ENCODE results near the gene NLRC3.

Gene NLRC3

GRCh38 chr16:3548445-3548844, 28.8 kb downstream of the NLRC3 start:
- DNase-seq (ENCODE audit: low spot score): no peak

GRCh38 chr16:3546986-3547682, 30.1 kb downstream of the NLRC3 start:
- DNase-seq (ENCODE audit: low spot score): no peak

- DNase-seq (ENCODE audit: low spot score): no peak
Observed at GRCh38 chr16:3542601-3543373, 34.4 kb downstream of the NLRC3 start.

GRCh38 chr16:3541527-3542155, 35.6 kb downstream of the NLRC3 start:
- DNase-seq (ENCODE audit: low spot score): no peak

DNA sequence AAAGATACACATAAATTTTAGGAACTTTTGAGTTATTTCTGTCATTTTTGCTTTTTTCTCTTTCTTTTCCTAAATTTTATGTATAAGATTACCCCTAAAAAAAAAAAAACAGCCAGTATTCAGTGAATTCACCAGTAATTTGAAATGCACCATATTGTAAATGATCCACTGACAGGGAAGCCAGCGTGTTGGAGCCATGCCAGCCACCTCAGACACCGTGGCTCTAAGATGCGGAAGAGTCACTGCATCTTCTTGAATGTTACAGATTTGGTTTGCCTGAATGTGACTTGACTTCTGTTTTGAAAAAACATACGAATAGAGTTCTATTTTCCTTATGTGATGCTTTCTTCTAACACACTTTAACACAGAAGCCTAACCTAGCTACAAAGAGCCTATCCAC, 39.0 kb downstream of the NLRC3 start:
- no peak for DNase-seq (ENCODE audit: low spot score)

DNA sequence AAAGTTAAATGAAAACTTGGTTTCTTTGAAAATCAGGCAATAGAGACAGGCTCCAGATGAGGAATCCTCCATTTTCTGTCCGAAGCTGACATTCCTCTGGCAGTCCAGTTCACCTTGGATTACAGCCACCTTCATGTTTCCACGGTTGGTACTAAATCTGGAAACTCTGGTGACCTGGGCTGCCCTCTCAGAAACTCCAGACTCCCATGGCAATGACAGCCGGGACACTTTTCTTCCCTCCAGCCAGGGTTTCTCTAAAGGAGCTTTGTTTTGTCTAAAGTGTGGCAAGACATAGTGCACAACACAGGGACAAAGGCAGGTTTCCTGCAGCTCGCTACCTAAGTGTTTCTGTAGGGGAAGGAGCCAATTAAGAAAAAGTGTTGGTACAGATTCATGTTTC, 40.4 kb downstream of the NLRC3 start:
- DNase-seq (ENCODE audit: low spot score): no peak

- no peak for DNase-seq (ENCODE audit: low spot score)
Observed at GRCh38 chr16:3536271-3536731, 40.9 kb downstream of the NLRC3 start.

DNA sequence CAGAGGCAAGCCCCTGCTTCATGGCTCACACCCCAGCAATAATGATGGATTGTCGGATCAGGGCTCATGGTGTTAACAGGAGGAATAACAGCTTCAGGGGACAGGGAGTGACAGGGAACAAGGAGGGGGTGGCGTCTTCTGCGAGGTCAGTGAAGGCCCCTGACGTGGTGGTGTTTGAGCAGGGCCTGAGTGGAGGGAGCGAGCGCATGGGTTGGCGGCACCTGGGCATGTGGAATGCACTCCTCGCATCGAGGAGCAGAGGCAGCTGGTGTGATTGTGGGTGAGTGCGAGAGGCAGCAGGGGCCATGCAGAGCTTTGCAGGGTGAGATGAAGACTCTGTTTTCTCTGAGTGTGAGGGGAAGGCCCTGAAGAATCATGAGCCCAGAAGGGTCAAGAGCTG, 43.1 kb downstream of the NLRC3 start:
- DNase-seq (ENCODE audit: low spot score): no peak

DNA sequence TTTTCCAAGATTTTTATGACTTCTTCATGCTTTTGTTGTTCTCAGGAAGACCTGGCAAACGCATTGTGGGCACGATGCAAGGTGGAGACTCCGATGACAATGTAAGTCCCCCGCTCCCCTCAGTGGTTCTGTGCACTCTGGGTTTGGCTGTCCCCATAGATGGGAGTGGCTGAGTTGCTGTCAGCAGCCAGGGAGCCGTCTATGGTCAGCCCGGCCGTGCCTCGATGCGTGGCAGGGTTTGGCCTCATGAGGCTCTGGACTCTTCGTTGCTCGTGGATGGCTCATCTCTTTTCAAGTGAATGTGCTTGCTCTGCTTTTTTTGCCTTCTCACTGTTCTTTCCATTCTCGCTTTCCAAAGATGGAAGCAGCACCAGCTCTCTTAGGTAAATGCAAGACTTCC, 44.5 kb downstream of the NLRC3 start:
- DNase-seq (ENCODE audit: low spot score): no peak

- no peak for DNase-seq (ENCODE audit: low spot score)
Observed at GRCh38 chr16:3530371-3530914, 46.8 kb downstream of the NLRC3 start.

DNA sequence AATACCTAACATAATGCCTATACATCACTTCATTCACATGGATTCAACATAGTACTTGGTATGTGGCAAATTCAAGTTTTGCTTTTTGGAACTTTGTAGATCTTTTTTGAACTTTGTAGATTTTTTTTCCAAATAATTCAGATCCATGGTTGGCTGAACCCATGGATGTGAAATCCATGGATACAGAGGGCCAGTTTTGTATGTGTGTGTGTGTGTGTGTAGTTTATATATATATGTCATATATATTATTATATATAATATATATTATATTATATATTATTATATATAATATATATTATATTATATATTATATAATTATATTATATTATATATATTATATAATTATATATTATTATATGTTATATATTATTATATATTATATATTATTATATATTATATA, 48.0 kb downstream of the NLRC3 start:
- no peak for DNase-seq (ENCODE audit: low spot score)

- no peak for DNase-seq (ENCODE audit: low spot score)
Observed at GRCh38 chr16:3528406-3528805, 48.8 kb downstream of the NLRC3 start.

- DNase-seq (ENCODE audit: low spot score): peak; percentile 62
Observed at GRCh38 chr16:3527216-3527829, 49.9 kb downstream of the NLRC3 start.

- DNase-seq (ENCODE audit: low spot score): no peak
Observed at GRCh38 chr16:3525951-3526350, 51.3 kb downstream of the NLRC3 start.

- no peak for DNase-seq (ENCODE audit: low spot score)
Observed at GRCh38 chr16:3523281-3523680, 53.9 kb downstream of the NLRC3 start.

DNA sequence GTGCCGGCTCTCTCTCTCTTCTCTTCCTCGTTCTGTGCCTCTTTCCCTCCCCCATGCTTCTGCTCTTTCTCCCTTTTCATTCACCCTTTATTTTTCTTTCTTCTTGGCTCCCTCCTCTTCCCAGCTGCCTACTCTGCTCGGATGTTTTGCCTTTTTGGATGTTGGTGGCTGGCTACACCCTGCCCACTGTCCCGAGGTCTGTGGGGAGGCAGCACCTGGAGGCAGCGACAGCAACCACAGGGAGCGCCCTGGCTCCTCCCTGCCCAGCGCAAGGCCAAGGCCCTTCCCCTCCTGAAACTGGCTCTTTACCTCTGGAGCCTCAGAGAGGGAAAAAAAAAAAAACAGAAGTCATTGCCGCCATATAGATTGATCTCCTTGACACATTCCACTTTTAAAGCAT, 56.4 kb downstream of the NLRC3 start:
- no peak for DNase-seq (ENCODE audit: low spot score)

DNA sequence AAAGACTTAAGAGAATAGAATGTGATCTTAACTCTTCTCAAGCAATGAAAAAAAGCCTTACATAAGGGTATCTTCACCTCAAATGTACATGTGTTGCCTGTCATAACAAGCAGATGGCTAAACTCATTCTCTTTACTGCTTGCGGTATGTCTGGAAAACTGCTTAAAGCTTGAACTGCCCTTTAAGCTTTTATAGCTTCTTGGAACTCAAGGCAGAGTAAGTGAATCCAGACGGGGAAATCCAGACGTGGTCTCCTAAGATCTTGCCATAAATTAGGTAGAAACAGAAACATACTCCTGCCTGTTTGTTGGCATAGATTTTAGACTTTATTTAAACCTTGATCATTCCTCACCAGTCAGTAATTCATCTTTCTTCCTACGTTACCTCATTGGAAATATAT, 56.8 kb downstream of the NLRC3 start:
- DNase-seq (ENCODE audit: low spot score): no peak

DNA sequence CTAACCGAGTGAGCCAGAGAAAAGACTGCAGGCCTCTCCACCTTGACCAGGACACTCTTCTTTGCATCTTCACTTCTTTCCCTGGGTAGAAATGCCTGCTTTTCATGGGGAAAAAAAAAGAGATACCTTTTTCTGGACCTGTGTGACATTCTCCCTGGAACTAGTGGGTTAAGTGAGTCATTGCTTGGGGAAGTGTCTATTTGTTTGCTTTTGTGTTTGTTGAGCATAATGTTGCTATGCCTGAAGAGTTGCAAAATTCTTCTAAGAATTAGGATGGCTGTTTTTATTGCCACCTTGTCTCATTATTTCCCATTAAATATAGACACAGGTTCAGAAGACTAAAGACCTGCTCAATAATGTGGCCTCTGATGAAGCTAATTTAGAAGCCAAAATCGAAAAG, 57.6 kb downstream of the NLRC3 start:
- no peak for DNase-seq (ENCODE audit: low spot score)

DNA sequence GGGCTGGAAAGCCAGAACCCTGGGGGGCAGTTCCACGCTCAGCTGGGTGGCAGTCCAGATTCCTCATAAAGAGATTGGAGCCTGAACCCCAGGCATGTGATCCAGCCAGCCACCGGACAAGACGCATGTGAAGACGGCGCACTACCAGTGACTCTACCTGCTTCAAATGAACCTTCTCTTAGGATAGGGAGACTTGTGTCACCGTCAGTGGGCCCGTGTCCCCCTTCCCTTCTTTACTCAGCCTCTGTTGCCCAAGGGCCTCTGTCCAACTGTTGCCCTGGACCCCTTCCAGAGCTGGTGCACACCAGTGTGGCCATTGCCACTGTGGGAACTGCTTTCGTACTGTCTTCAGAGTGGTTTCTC, 58.2 kb downstream of the NLRC3 start:
- no peak for DNase-seq (ENCODE audit: low spot score)

- no peak for DNase-seq (ENCODE audit: low spot score)
Observed at GRCh38 chr16:3518292-3518985, 58.8 kb downstream of the NLRC3 start.

- no peak for DNase-seq (ENCODE audit: low spot score)
Observed at GRCh38 chr16:3515897-3516296, 61.3 kb downstream of the NLRC3 start.

GRCh38 chr16:3514621-3515020, 62.6 kb downstream of the NLRC3 start:
- no peak for DNase-seq (ENCODE audit: low spot score)

All from RKO (cell line).